ENCODE measurements around the gene RSU1. TPM values are rescaled to one million over a fixed set of nuclear protein-coding genes. Genes with fewer than 3 reads are reported as not detected.
A peak's percentile ranks its signal among the peaks of the same experiment; 100 is the strongest.

The RSU1 gene
- total and polyA plus RNA-seq, 12 donors, result 25.5 to 74.2 (median 48.3) TPM

DNA sequence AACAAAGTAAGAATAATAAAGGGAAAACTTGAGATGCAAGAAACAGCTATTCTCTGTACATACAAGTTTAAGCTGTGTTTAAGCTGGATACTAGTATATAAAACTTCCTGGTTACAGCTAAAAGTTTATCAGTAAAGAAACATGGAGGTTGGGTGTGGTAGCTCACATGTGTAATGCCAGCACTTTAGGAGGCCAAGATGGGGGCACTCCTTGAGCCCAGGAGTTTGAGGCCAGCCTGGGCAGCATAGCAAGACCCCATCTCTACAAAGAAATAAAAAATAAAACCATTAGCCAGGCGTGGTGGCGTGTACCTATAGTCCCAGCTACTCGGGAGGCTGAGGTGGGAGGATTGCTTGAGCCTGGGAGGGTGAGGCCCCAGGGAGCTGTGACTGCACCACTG, 3.2 kb downstream of the RSU1 start:
- Histone ChIP-seq H3K4me3 (no peak overlapping the region), H3K27ac (no peak overlapping the region), H3K4me1 (peaks cover 4 to 71% (median 33%) of the 10 kb centered on the region in 9 donors), H3K9me3 (no peaks in the 10 kb centered on the region), H3K36me3 (peaks cover 0 to 14% (median 0%) of the 10 kb centered on the region in 9 donors), H3K27me3 (no peaks in the 10 kb centered on the region)
- intact Hi-C loops (cut with DNase I), result loop anchor here in 1 of 10 donors (10.0 kb wide), 1 partner anchor 379 kb away; the partner anchor contains the start of gene PTER
- no peak for ATAC-seq
- no peak for DNase-seq
- WGBS, 2 donors, result 95 to 97% methylated on average over 3 of the region's 3 CpGs
- TF ChIP-seq, protein P1, sequence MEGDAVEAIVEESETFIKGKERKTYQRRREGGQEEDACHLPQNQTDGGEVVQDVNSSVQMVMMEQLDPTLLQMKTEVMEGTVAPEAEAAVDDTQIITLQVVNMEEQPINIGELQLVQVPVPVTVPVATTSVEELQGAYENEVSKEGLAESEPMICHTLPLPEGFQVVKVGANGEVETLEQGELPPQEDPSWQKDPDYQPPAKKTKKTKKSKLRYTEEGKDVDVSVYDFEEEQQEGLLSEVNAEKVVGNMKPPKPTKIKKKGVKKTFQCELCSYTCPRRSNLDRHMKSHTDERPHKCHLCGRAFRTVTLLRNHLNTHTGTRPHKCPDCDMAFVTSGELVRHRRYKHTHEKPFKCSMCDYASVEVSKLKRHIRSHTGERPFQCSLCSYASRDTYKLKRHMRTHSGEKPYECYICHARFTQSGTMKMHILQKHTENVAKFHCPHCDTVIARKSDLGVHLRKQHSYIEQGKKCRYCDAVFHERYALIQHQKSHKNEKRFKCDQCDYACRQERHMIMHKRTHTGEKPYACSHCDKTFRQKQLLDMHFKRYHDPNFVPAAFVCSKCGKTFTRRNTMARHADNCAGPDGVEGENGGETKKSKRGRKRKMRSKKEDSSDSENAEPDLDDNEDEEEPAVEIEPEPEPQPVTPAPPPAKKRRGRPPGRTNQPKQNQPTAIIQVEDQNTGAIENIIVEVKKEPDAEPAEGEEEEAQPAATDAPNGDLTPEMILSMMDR (IDR thresholded peaks at IDR 0.05), result no peak

DNA sequence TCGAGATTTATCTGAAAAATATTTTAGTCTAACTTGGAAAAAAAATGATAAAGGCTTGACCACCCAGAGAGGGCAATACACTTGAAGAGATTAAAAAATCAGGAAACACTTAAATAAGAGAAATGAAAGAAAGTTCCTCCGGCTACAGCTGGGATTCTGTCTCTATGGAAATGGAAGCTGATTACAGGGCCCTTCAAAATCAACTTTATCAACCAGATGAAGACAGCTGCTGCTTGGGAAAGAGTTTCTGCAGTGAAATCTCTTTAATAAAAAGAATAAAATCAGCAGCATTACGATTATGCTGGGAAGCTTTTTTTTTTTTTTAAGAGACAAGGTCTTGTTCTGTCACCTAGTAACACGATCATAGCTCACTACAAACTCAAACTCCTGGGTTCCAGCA, 4.5 kb downstream of the RSU1 start:
- ATAC-seq (no peak), DNase-seq (no peak)
- intact Hi-C loops (cut with DNase I), result loop anchor here in 1 of 10 donors (10.0 kb wide), 1 partner anchor 378 kb away; the partner anchor contains the start of gene PTER
- peak overlapping the region in 6 of 10 donors; percentile 7 to 62 (median 24) for H3K27ac ChIP-seq
- TF ChIP-seq, protein P1 (IDR thresholded peaks at IDR 0.05), result no peak
- no peaks in the 10 kb centered on the region for H3K27me3 ChIP-seq
- 59% methylated on average over 4 of the region's 4 CpGs for WGBS, 2 donors
- H3K9me3 ChIP-seq, result no peaks in the 10 kb centered on the region
- H3K36me3 ChIP-seq, result peaks cover 0 to 20% (median 0%) of the 10 kb centered on the region in 9 donors
- peaks cover 4 to 64% (median 33%) of the 10 kb centered on the region in 9 donors for H3K4me1 ChIP-seq
- no peak overlapping the region for H3K4me3 ChIP-seq

DNA sequence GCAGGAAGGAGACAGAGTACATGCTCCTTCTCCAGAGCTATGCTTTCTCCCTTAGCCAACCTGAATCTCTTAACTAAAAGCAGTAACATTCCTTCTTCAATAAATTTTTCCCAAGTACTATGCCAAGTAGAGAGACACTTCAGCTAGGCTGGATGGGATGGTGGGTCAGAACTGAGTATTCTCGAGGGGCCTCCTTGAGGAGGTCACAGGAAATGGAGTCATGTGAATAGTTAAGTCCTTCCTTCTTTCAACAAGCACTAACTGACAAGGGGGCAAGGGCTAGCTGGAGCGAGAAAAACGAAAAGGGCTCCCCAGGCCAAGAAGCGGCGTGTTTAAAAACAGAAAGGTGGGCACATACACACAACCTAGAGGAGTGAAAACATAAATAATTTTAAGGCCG, 5.5 kb downstream of the RSU1 start:
- ATAC-seq (peak in 6 of 8 donors; percentile 32 to 63 (median 42)), DNase-seq (peak in 1 of 2 donors; percentile 46)
- TF ChIP-seq, protein P1 (IDR thresholded peaks at IDR 0.05), result no peak
- intact Hi-C loops (cut with DNase I), result loop anchor here in 1 of 10 donors (10.0 kb wide), 1 partner anchor 377 kb away; the partner anchor contains the start of gene PTER
- Histone ChIP-seq H3K36me3 (peaks cover 0 to 29% (median 0%) of the 10 kb centered on the region in 9 donors), H3K27me3 (no peaks in the 10 kb centered on the region), H3K4me1 (peaks cover 4 to 64% (median 33%) of the 10 kb centered on the region in 9 donors), H3K9me3 (no peaks in the 10 kb centered on the region), H3K4me3 (no peak overlapping the region), H3K27ac (peak overlapping the region in 6 of 10 donors; percentile 7 to 62 (median 38))
- WGBS, 2 donors, result 69 to 70% methylated on average over 6 of the region's 6 CpGs

DNA sequence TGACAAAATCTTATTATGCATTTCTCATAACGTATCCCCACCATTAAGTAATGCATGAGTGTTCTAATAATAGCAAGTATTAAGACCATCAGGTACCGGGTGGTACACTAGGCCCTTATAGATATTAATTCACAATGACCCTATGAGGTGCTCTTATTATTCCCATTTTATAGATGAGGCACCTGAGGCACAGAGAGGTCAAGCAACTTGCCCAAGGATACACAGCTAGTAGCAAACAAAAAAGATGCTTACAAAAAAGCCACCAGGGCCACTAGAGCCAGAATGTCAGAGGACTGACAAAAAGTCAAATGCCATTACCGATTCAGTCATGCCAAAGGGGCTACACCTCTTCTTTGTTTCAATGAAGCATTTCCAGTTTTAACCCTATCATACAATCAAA, 5.9 kb downstream of the RSU1 start:
- peaks cover 0 to 29% (median 0%) of the 10 kb centered on the region in 9 donors for H3K36me3 ChIP-seq
- TF ChIP-seq, protein P1 (IDR thresholded peaks at IDR 0.05), result no peak
- DNase-seq (no peak), ATAC-seq (no peak)
- no peaks in the 10 kb centered on the region for H3K27me3 ChIP-seq
- WGBS, 2 donors, result 51 to 57% methylated on average over 3 of the region's 3 CpGs
- intact Hi-C loops (cut with DNase I), result loop anchor here in 1 of 10 donors (10.0 kb wide), 1 partner anchor 376 kb away; the partner anchor contains the start of gene PTER
- peak overlapping the region in 4 of 10 donors; percentile 3 to 55 (median 22) for H3K27ac ChIP-seq
- no peak overlapping the region for H3K4me3 ChIP-seq
- no peaks in the 10 kb centered on the region for H3K9me3 ChIP-seq
- peaks cover 3 to 60% (median 28%) of the 10 kb centered on the region in 9 donors for H3K4me1 ChIP-seq
